GM18508 (cell line): ENCODE results near the gene ERICH6B.
A peak's percentile ranks its signal among the peaks of the same experiment; 100 is the strongest.

Source experiments
- ATAC-seq: cut with Tn5 transposase; IDR thresholded peaks from one replicate; pipeline ENCODE4 v1.9.1; 2021; ENCODE audit warnings: moderate number of reproducible peaks; ENCODE audit not compliant: insufficient read depth, unreplicated experiment

Gene ERICH6B

GRCh38 chr13:45602183-45603170 is 13.1 kb downstream of the ERICH6B start:
- no peak for ATAC-seq

- ATAC-seq = no peak
These were observed 13.9 kb downstream of the ERICH6B start for GRCh38 chr13:45601680-45602079.

- no peak for ATAC-seq
These were observed 16.9 kb downstream of the ERICH6B start for GRCh38 chr13:45598597-45598996.

- no peak for ATAC-seq
These were observed 18.6 kb downstream of the ERICH6B start for GRCh38 chr13:45596800-45597475.

- ATAC-seq = no peak
These were observed 19.6 kb downstream of the ERICH6B start for GRCh38 chr13:45595965-45596364.

GRCh38 chr13:45594764-45595163 is 20.8 kb downstream of the ERICH6B start:
- ATAC-seq = no peak

- no peak for ATAC-seq
These were observed 21.3 kb downstream of the ERICH6B start for GRCh38 chr13:45594227-45594626.

- ATAC-seq = peak; percentile 53
These were observed 22.8 kb downstream of the ERICH6B start for GRCh38 chr13:45592758-45593157.

- ATAC-seq = no peak
These were observed 25.5 kb downstream of the ERICH6B start for GRCh38 chr13:45590066-45590465.

GRCh38 chr13:45587897-45588296 is 27.6 kb downstream of the ERICH6B start:
- no peak for ATAC-seq

- no peak for ATAC-seq
These were observed 30.7 kb downstream of the ERICH6B start for GRCh38 chr13:45584816-45585215.

- no peak for ATAC-seq
These were observed 33.0 kb downstream of the ERICH6B start for GRCh38 chr13:45582408-45583076.

- no peak for ATAC-seq
These were observed 39.1 kb downstream of the ERICH6B start for GRCh38 chr13:45576466-45576865.

- ATAC-seq = no peak
These were observed 39.7 kb downstream of the ERICH6B start for GRCh38 chr13:45575830-45576180.

GRCh38 chr13:45575146-45575829 is 40.3 kb downstream of the ERICH6B start:
- ATAC-seq = no peak

GRCh38 chr13:45565331-45565730 is 50.2 kb downstream of the ERICH6B start:
- no peak for ATAC-seq

- ATAC-seq = no peak
These were observed 51.3 kb downstream of the ERICH6B start for GRCh38 chr13:45564133-45564776.

GRCh38 chr13:45554604-45555109 is 60.9 kb downstream of the ERICH6B start:
- ATAC-seq = no peak

GRCh38 chr13:45548281-45548680 is 67.3 kb downstream of the ERICH6B start:
- no peak for ATAC-seq

- no peak for ATAC-seq
These were observed 69.2 kb downstream of the ERICH6B start for GRCh38 chr13:45546410-45546765.
